ENCODE results near the gene ELF2.
"Not testable (repeated sequence)": the region's sequence is repeated elsewhere in the genome, so short reads cannot be mapped to it uniquely, and the experiment has no call there.

ELF2 gene

GRCh38 chr4:139200506-139200905 lies 23.5 kb upstream of the ELF2 start:
- TF ChIP-seq CTCF (conservative IDR thresholded peaks at IDR 0.05; ENCODE audit: low read depth, low read length): no peak
- no peak for DNase-seq (ENCODE audit: low read depth)
- no peak overlapping the region for H3K4me3 ChIP-seq (ENCODE audit: low read length)

GRCh38 chr4:139200102-139200501 lies 23.1 kb upstream of the ELF2 start:
- no peak for DNase-seq (ENCODE audit: low read depth)
- no peak overlapping the region for H3K4me3 ChIP-seq (ENCODE audit: low read length)
- no peak for TF ChIP-seq CTCF (conservative IDR thresholded peaks at IDR 0.05; ENCODE audit: low read depth, low read length)

- H3K4me3 ChIP-seq (ENCODE audit: low read length); DNase-seq (ENCODE audit: low read depth): not testable (repeated sequence)
Measured at GRCh38 chr4:139197214-139197613, 20.2 kb upstream of the ELF2 start.

DNA sequence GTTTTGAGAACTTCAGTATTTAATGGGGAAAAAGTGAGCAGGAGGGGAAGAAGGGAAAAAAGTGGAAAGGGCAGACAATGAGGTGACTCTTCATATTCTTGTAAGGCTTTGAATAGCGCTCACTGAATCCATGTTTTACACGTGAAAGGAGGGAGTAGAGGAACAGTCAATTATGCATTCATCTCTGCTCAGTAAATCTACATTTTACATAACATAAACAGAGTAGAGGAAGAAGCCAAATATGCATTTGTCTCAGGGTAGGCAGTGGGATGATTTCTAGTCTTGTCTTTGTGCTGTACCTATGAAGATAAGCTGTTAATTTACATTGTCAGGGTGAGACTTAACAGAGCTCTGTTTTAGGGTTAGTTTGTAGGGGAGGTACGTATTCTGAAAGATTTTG lies 19.4 kb upstream of the ELF2 start:
- no peak for TF ChIP-seq CTCF (conservative IDR thresholded peaks at IDR 0.05; ENCODE audit: low read depth, low read length)
- DNase-seq (ENCODE audit: low read depth): no peak
- H3K4me3 ChIP-seq (ENCODE audit: low read length): no peak overlapping the region

- H3K4me3 ChIP-seq (ENCODE audit: low read length): no peak overlapping the region
- no peak for TF ChIP-seq CTCF (conservative IDR thresholded peaks at IDR 0.05; ENCODE audit: low read depth, low read length)
- DNase-seq (ENCODE audit: low read depth): no peak
Measured at GRCh38 chr4:139191373-139191772, 14.4 kb upstream of the ELF2 start.

DNA sequence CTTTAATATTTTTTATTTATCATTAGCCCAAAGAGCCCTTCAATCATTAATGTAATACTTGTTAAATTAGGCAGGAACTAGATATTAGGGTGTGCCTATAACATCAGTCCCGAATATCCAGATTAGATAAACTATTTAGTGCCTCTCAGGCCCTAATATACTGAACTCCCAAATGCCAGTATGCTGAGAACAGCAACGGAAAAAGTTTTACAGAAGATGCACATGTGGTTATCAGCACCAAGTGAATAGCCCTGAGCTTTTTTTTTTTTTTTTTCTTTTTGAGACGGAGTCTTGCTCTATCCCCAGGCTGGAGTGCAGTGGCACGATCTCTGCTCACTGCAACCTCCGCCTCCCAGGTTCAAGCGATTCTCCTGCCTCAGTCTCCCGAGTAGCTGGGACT lies 13.0 kb upstream of the ELF2 start:
- no peak for TF ChIP-seq CTCF (conservative IDR thresholded peaks at IDR 0.05; ENCODE audit: low read depth, low read length)
- no peak overlapping the region for H3K4me3 ChIP-seq (ENCODE audit: low read length)
- no peak for DNase-seq (ENCODE audit: low read depth)

DNA sequence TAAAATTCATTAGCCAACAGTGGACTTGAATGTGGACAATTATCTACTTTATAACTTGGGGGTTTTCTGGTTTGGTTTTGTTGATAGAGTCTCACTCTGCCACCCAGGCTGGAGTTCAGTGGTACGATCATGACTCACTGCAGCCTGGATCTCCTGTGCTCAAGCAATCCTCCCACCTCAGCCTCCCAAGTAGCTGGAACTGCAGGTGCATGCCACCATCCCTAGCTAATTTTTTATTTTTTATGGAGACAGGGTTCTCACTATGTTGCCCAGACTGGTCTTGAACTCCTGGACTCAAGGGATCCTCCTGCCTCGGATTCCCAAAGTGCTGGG lies 12.4 kb upstream of the ELF2 start:
- H3K4me3 ChIP-seq (ENCODE audit: low read length): no peak overlapping the region
- no peak for DNase-seq (ENCODE audit: low read depth)
- TF ChIP-seq CTCF (conservative IDR thresholded peaks at IDR 0.05; ENCODE audit: low read depth, low read length): no peak

All from retinal pigment epithelial cell (primary cell).